Right lobe of liver (tissue), 6 donors: ENCODE data around the gene ITGA2. TPM values are rescaled to one million over a fixed set of nuclear protein-coding genes. Genes with fewer than 3 reads are reported as not detected.

Source experiments
- ATAC-seq, 4 donors: fragments of 200-7000 bp; cut with Tn5 transposase; one replicate each; pipeline ENCODE4 v1.9.1; 2020; ENCODE audit warnings: mild to moderate bottlenecking in 4 of 4, moderate library complexity in 4 of 4
- DNase-seq, 3 donors: peaks; one replicate each; pipeline ENCODE4 v3.0.0-alpha.2; 2020
- H3K27ac ChIP-seq, 3 donors: fragments of 200-600 bp; one replicate each; pipeline ENCODE4 v1.8.0; 2022
- H3K27me3 ChIP-seq, 2 donors: fragments of 200-600 bp; one replicate each; pipeline ENCODE4 v1.8.0; 2022
- H3K36me3 ChIP-seq, 4 donors: fragments of 200-600 bp; sonication (generic) in 1 of 4; one replicate each; pipeline versions ENCODE4 v1.5.1 to v1.8.0; 2017 to 2022; ENCODE audit warnings: control low read depth in 1 of 4
- H3K4me1 ChIP-seq, 4 donors: fragments of 200-600 bp; sonication (generic) in 1 of 4; one replicate each; pipeline versions ENCODE4 v1.5.1 to v1.8.0; 2017 to 2022; ENCODE audit warnings: control low read depth in 1 of 4
- H3K4me3 ChIP-seq, 3 donors: fragments of 200-600 bp; one replicate each; pipeline ENCODE4 v1.8.0; 2022
- H3K9me3 ChIP-seq, 4 donors: fragments of 200-600 bp; sonication (generic) in 1 of 4; one replicate each; pipeline versions ENCODE4 v1.5.1 to v1.8.0; 2017 to 2022; ENCODE audit warnings: control low read depth in 1 of 4
- CTCF ChIP-seq, 4 donors: fragments of 200-600 bp in 3 of 4; fragments of 450-650 bp in 1 of 4; IDR thresholded peaks; one replicate each; pipeline versions ENCODE4 v1.5.1 to v1.8.0; 2016 to 2022; ENCODE audit warnings: antibody characterized with exemption in 4 of 4, mild to moderate bottlenecking in 2 of 4
- POLR2A ChIP-seq: fragments of 450-650 bp; IDR thresholded peaks from one replicate; pipeline ENCODE4 v1.6.1; 2017; ENCODE audit warnings: antibody characterized with exemption, mild to moderate bottlenecking
- WGBS: methylation state at CpG from one replicate; pipeline ENCODE4 v1.1.6; 2018; ENCODE audit warnings: low coverage, low lambda C conversion rate; ENCODE audit not compliant: insufficient coverage; ENCODE audit errors: missing lambda C conversion rate; 5-methylcytosine and 5-hydroxymethylcytosine counted together
- intact Hi-C, 2 donors: fragments of 100-400 bp; cut with DNase I; formaldehyde crosslinking; loops; one replicate each; pipeline versions ENCODE4 v1.11.2 to v1.14.1; 2022
- total RNA-seq, 6 experiments: library from RNA; depleted of rRNA in 2 of 6; stranded (reverse); fragments of >200 nt in 2 of 6; fragmentation: NEBNext Ultra II Directional in 3 of 6; extraction: Animal tissue kit (Norgen Biotek cat#: 25700) in 3 of 6; gene quantifications; one replicate each; pipeline versions ENCODE4 v1.1.0 to v1.2.4, GENCODE V29; 2016 to 2023
- donor health status: DM: no; HTN: yes; CAD: no.
- donor health status: DM: no; HTN: no; CAD: no.
- donor health status: DM: no; HTN: no; CAD: no.
- donor health status: DM: no; HTN: yes; CAD: no.
- donor health status: DM: no; HTN: yes; CAD: no.

ITGA2 gene
- total RNA-seq, 6 experiments from 2014 or later, result 0.11 to 1.6 (median 0.40) TPM

- no peaks in the 10 kb centered on the region for H3K9me3 ChIP-seq
- no peaks in the 10 kb centered on the region for H3K36me3 ChIP-seq
- TF ChIP-seq CTCF (IDR thresholded peaks at IDR 0.05) (no peak), POLR2A (no peak)
- H3K4me1 ChIP-seq, result no peaks in the 10 kb centered on the region
- no peaks in the 10 kb centered on the region for H3K27me3 ChIP-seq
- ATAC-seq (peak in 2 of 4 donors; percentile 36 to 38), DNase-seq (peak in 1 of 3 donors; percentile 44)
- H3K27ac ChIP-seq, result no peak overlapping the region
- intact Hi-C loops, result no loop called here
- H3K4me3 ChIP-seq, result no peak overlapping the region
- 43% methylated on average over 3 of the region's 4 CpGs for WGBS
Measured at GRCh38 chr5:53027913-53028312, 38.8 kb downstream of the ITGA2 start.

GRCh38 chr5:53029608-53030007, 40.5 kb downstream of the ITGA2 start:
- intact Hi-C loops, result no loop called here
- DNase-seq, result no peak
- Histone ChIP-seq H3K27ac (no peak overlapping the region), H3K36me3 (no peaks in the 10 kb centered on the region), H3K4me1 (no peaks in the 10 kb centered on the region), H3K9me3 (no peaks in the 10 kb centered on the region), H3K4me3 (no peak overlapping the region), H3K27me3 (no peaks in the 10 kb centered on the region)
- no peak for ATAC-seq
- WGBS, result 47% methylated on average over 1 of the region's 1 CpG
- TF ChIP-seq POLR2A, result no peak
- no peak for TF ChIP-seq CTCF (IDR thresholded peaks at IDR 0.05)

- Histone ChIP-seq H3K27ac (no peak overlapping the region), H3K4me1 (no peaks in the 10 kb centered on the region), H3K9me3 (no peaks in the 10 kb centered on the region), H3K4me3 (no peak overlapping the region), H3K27me3 (no peaks in the 10 kb centered on the region), H3K36me3 (no peaks in the 10 kb centered on the region)
- TF ChIP-seq POLR2A, result no peak
- TF ChIP-seq CTCF (IDR thresholded peaks at IDR 0.05), result no peak
- DNase-seq (no peak), ATAC-seq (peak in 3 of 4 donors; percentile 44 to 86 (median 47))
- 63% methylated on average over 1 of the region's 2 CpGs for WGBS
- intact Hi-C loops, result no loop called here
Measured at GRCh38 chr5:53030893-53031292, 41.7 kb downstream of the ITGA2 start.

GRCh38 chr5:53031695-53032096, 42.5 kb downstream of the ITGA2 start:
- no peak overlapping the region for H3K4me3 ChIP-seq
- WGBS, result 41% methylated on average over 4 of the region's 4 CpGs
- no peak overlapping the region for H3K27ac ChIP-seq
- H3K9me3 ChIP-seq, result no peaks in the 10 kb centered on the region
- H3K36me3 ChIP-seq, result no peaks in the 10 kb centered on the region
- intact Hi-C loops, result no loop called here
- H3K4me1 ChIP-seq, result no peaks in the 10 kb centered on the region
- ATAC-seq (peak in 3 of 4 donors; percentile 59 to 86 (median 62)), DNase-seq (no peak)
- no peaks in the 10 kb centered on the region for H3K27me3 ChIP-seq
- no peak for TF ChIP-seq CTCF (IDR thresholded peaks at IDR 0.05)
- no peak for TF ChIP-seq POLR2A

- no peaks in the 10 kb centered on the region for H3K36me3 ChIP-seq
- H3K9me3 ChIP-seq, result no peaks in the 10 kb centered on the region
- H3K27me3 ChIP-seq, result no peaks in the 10 kb centered on the region
- WGBS, result 44% methylated on average over 2 of the region's 2 CpGs
- TF ChIP-seq POLR2A (no peak), CTCF (IDR thresholded peaks at IDR 0.05) (no peak)
- ATAC-seq (no peak), DNase-seq (no peak)
- intact Hi-C loops, result no loop called here
- no peak overlapping the region for H3K27ac ChIP-seq
- no peak overlapping the region for H3K4me3 ChIP-seq
- no peaks in the 10 kb centered on the region for H3K4me1 ChIP-seq
Measured at GRCh38 chr5:53032188-53032587, 43.0 kb downstream of the ITGA2 start.
